NB4 (cell line): ENCODE data around the gene TSPAN18.

Experiments used
- CTCF ChIP-seq: IDR thresholded peaks from one replicate; pipeline ENCODE4 v1.5.1; 2012; ENCODE audit warnings: low read depth, low read length
- MYC ChIP-seq: IDR thresholded peaks from 2 replicates; pipeline ENCODE4 v1.6.1; 2011; ENCODE audit warnings: low read depth, low read length
- POLR2A ChIP-seq: IDR thresholded peaks from 2 replicates; pipeline ENCODE4 v1.6.1; 2011; ENCODE audit warnings: mild to moderate bottlenecking; ENCODE audit not compliant: insufficient read length; ENCODE audit errors: extremely low read depth
- TF ChIP-seq, protein P1 (sequence below): IDR thresholded peaks from 2 replicates; pipeline ENCODE4 v1.6.1; 2011; ENCODE audit warnings: low read depth, low read length

GRCh38 chr11:44701276-44701675 lies 25.5 kb upstream of the TSPAN18 start:
- no peak for TF ChIP-seq CTCF
- TF ChIP-seq POLR2A = no peak
- TF ChIP-seq, protein P1, sequence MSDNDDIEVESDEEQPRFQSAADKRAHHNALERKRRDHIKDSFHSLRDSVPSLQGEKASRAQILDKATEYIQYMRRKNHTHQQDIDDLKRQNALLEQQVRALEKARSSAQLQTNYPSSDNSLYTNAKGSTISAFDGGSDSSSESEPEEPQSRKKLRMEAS = no peak
- no peak for TF ChIP-seq MYC
